Neuronal stem cell (in vitro differentiated cells): ENCODE results near the gene HYAL1.

Experiments
- DNase-seq: peaks from one replicate; pipeline ENCODE4 v3.0.0-alpha.2; 2013; ENCODE audit warnings: low spot score
- H2AFZ ChIP-seq: one replicate; pipeline ENCODE4 v1.6.1; 2013; ENCODE audit warnings: mild to moderate bottlenecking, low read length, inconsistent platforms
- H2AK5ac ChIP-seq: 2 replicates; pipeline ENCODE4 v1.6.1; 2013; ENCODE audit warnings: low read depth, mild to moderate bottlenecking, inconsistent platforms, low read length, moderate library complexity, mixed read lengths
- H2BK120ac ChIP-seq: 2 replicates; pipeline ENCODE4 v1.6.1; 2013; ENCODE audit warnings: low read depth, mild to moderate bottlenecking, inconsistent platforms, low read length, moderate library complexity, mixed read lengths
- H2BK12ac ChIP-seq: one replicate; pipeline ENCODE4 v1.6.1; 2013; ENCODE audit warnings: low read length, inconsistent platforms
- H2BK15ac ChIP-seq: 2 replicates; pipeline ENCODE4 v1.6.1; 2013; ENCODE audit warnings: mild to moderate bottlenecking, low read length, inconsistent platforms, mixed read lengths
- H2BK5ac ChIP-seq: one replicate; pipeline ENCODE4 v1.6.1; 2013; ENCODE audit warnings: inconsistent platforms, mild to moderate bottlenecking, low read length, moderate library complexity
- H3K14ac ChIP-seq: one replicate; pipeline ENCODE4 v1.6.1; 2013; ENCODE audit warnings: low read length, inconsistent platforms
- H3K18ac ChIP-seq: 2 replicates; pipeline ENCODE4 v1.6.1; 2013; ENCODE audit warnings: low read length, inconsistent platforms
- H3K23ac ChIP-seq: 2 replicates; pipeline ENCODE4 v1.6.1; 2013; ENCODE audit warnings: low read depth, mild to moderate bottlenecking, mixed read lengths, low read length, inconsistent platforms; ENCODE audit not compliant: poor library complexity
- H3K27ac ChIP-seq: replicated peaks from 3 replicates; pipeline ENCODE4 v1.5.1; 2013; ENCODE audit warnings: low read length, inconsistent platforms
- H3K27me3 ChIP-seq, 3 experiments: 2 replicates each; pipeline ENCODE4 v1.6.1; 2013; ENCODE audit warnings: low read length in 3 of 3, mild to moderate bottlenecking in 2 of 3, inconsistent platforms in 1 of 3, low read depth in 1 of 3, mixed read lengths in 1 of 3, moderate library complexity in 1 of 3; ENCODE audit not compliant: control insufficient read depth in 3 of 3, insufficient read depth in 3 of 3
- H3K36me3 ChIP-seq, 2 donors: replicated peaks in 1 of 2; 2 replicates each; pipeline ENCODE4 v1.6.1; 2013; ENCODE audit warnings: low read length in 2 of 2; ENCODE audit not compliant: control insufficient read depth in 2 of 2, insufficient read depth in 2 of 2
- H3K4ac ChIP-seq: 2 replicates; pipeline ENCODE4 v1.6.1; 2013; ENCODE audit warnings: inconsistent platforms, mild to moderate bottlenecking, low read length, moderate library complexity
- H3K4me1 ChIP-seq, 2 donors: 1 replicate in 1 of 2; 2 replicates in 1 of 2; pipeline ENCODE4 v1.6.1; 2013; ENCODE audit warnings: low read length in 2 of 2, low read depth in 1 of 2; ENCODE audit not compliant: control insufficient read depth in 2 of 2, insufficient read depth in 1 of 2
- H3K4me2 ChIP-seq: one replicate; pipeline ENCODE4 v1.6.1; 2013; ENCODE audit warnings: mild to moderate bottlenecking, low read length, inconsistent platforms; ENCODE audit not compliant: insufficient read depth, poor library complexity, severe bottlenecking
- H3K4me3 ChIP-seq, 2 donors: 2 replicates each; pipeline ENCODE4 v1.5.1; 2013; ENCODE audit warnings: low read length in 2 of 2, mild to moderate bottlenecking in 2 of 2, inconsistent platforms in 1 of 2, moderate library complexity in 1 of 2
- H3K79me1 ChIP-seq: one replicate; pipeline ENCODE4 v1.6.1; 2013; ENCODE audit warnings: low read depth, mild to moderate bottlenecking, inconsistent platforms, low read length, moderate library complexity
- H3K9ac ChIP-seq: one replicate; pipeline ENCODE4 v1.6.1; 2013; ENCODE audit warnings: mild to moderate bottlenecking, low read depth, low read length, inconsistent platforms; ENCODE audit not compliant: poor library complexity
- H3K9me3 ChIP-seq, 2 donors: replicated peaks in 1 of 2; 2 replicates each; pipeline versions ENCODE3 to v1.6.1; 2013; ENCODE audit warnings: low read length in 2 of 2, mild to moderate bottlenecking in 2 of 2, inconsistent platforms in 1 of 2, low read depth in 1 of 2, mixed read lengths in 1 of 2, moderate library complexity in 1 of 2; ENCODE audit not compliant: control insufficient read depth in 2 of 2, insufficient read depth in 1 of 2
- H4K8ac ChIP-seq: one replicate; pipeline ENCODE4 v1.6.1; 2013; ENCODE audit warnings: low read depth, mild to moderate bottlenecking, inconsistent platforms, low read length, moderate library complexity
- H4K91ac ChIP-seq: one replicate; pipeline ENCODE4 v1.6.1; 2013; ENCODE audit warnings: low read length, low read depth, mild to moderate bottlenecking, inconsistent platforms; ENCODE audit not compliant: poor library complexity
- WGBS, 2 donors: extraction: QIAGEN DNeasy Blood & Tissue Kit; methylation state at CpG; one replicate each; pipeline ENCODE4 v1.1.7; 2013; ENCODE audit warnings: missing lambda C conversion rate in 2 of 2, mixed read lengths in 1 of 2; ENCODE audit not compliant: insufficient read length in 2 of 2, insufficient replicate concordance in 1 of 2; ENCODE audit errors: extremely low coverage in 2 of 2; 5-methylcytosine and 5-hydroxymethylcytosine counted together

HYAL1 gene

DNA sequence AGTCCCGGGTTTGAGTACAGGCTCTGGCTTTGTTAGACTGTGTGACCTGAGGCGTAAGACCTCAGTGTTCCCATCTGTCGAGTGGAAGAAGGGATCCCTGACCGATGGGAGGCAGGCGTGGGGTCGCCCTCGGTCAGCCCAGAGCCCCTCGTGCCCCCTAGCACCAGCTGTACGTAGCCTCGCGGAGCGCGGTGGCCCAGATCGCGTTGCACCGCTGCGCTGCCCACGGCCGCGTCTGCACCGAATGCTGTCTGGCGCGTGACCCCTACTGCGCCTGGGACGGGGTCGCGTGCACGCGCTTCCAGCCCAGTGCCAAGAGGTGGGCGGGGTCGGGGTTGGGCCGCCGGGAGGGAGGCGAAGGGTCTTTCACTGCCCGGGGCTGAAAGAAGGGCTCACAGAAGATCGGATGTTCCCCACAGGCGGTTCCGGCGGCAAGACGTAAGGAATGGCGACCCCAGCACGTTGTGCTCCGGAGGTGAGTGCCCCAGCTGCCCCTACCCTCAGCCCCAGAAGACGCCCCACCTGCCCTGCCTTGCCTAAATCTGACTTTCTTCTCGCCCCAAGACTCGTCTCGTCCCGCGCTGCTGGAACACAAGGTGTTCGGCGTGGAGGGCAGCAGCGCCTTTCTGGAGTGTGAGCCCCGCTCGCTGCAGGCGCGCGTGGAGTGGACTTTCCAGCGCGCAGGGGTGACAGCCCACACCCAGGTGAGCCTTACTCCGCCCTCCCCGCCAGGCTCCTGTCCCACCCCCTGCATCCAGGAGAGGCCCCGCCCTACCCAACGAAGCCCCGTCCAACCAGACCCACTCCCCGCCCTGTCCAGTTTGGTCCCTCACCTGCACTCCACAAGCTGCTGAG lies 28.0 kb downstream of the HYAL1 start:
- Histone ChIP-seq H4K91ac (no peak overlapping the region), H3K4ac (no peak overlapping the region), H3K4me3 (peak overlapping the region; percentile 22 to 69), H2AK5ac (peak overlapping the region; percentile 79), H3K9ac (peak overlapping the region; percentile 79), H2BK5ac (peak overlapping the region; percentile 42), H3K27ac (no peak overlapping the region), H3K18ac (peak overlapping the region; percentile 98), H2BK12ac (peak overlapping the region; percentile 99), H4K8ac (peak overlapping the region; percentile 72), H3K14ac (peak overlapping the region; percentile 96), H2AFZ (peak overlapping the region; percentile 86), H3K36me3 (no peaks in the 10 kb centered on the region), H3K4me2 (peak overlapping the region; percentile 78), H3K23ac (peak overlapping the region; percentile 82), H3K9me3 (peaks cover 0 to 4% of the 10 kb centered on the region in 2 donors), H2BK15ac (peak overlapping the region; percentile 99), H3K79me1 (peaks cover 4% of the 10 kb centered on the region), H2BK120ac (peak overlapping the region; percentile 10), H3K27me3 (peaks cover 9 to 41% (median 24%) of the 10 kb centered on the region in 3 experiments), H3K4me1 (peaks cover 9 to 13% of the 10 kb centered on the region in 2 donors)
- WGBS, 2 donors, result no CpG with 5 or more reads among the region's 65 CpGs
- no peak for DNase-seq

- DNase-seq, result no peak
- H2AK5ac ChIP-seq, result peak overlapping the region; percentile 79
- no peak overlapping the region for H2AFZ ChIP-seq
- peaks cover 4% of the 10 kb centered on the region for H3K79me1 ChIP-seq
- H3K36me3 ChIP-seq, result no peaks in the 10 kb centered on the region
- H3K27ac ChIP-seq, result no peak overlapping the region
- H4K91ac ChIP-seq, result no peak overlapping the region
- peak overlapping the region; percentile 78 for H3K4me2 ChIP-seq
- H4K8ac ChIP-seq, result peak overlapping the region; percentile 72
- peak overlapping the region; percentile 99 for H2BK12ac ChIP-seq
- H3K9ac ChIP-seq, result no peak overlapping the region
- peaks cover 0 to 4% of the 10 kb centered on the region in 2 donors for H3K9me3 ChIP-seq
- H3K4me1 ChIP-seq, result peaks cover 12 to 18% of the 10 kb centered on the region in 2 donors
- peak overlapping the region; percentile 1 for H2BK5ac ChIP-seq
- H3K27me3 ChIP-seq, result peaks cover 9 to 41% (median 24%) of the 10 kb centered on the region in 3 experiments
- H2BK15ac ChIP-seq, result peak overlapping the region; percentile 99
- H3K4me3 ChIP-seq, result no peak overlapping the region
- WGBS, 2 donors, result no CpG with 5 or more reads among the region's 26 CpGs
- H3K18ac ChIP-seq, result peak overlapping the region; percentile 77
- H3K14ac ChIP-seq, result no peak overlapping the region
- H2BK120ac ChIP-seq, result no peak overlapping the region
- peak overlapping the region; percentile 82 for H3K23ac ChIP-seq
- no peak overlapping the region for H3K4ac ChIP-seq
Observed at GRCh38 chr3:50274371-50275104, 28.8 kb downstream of the HYAL1 start.

DNA sequence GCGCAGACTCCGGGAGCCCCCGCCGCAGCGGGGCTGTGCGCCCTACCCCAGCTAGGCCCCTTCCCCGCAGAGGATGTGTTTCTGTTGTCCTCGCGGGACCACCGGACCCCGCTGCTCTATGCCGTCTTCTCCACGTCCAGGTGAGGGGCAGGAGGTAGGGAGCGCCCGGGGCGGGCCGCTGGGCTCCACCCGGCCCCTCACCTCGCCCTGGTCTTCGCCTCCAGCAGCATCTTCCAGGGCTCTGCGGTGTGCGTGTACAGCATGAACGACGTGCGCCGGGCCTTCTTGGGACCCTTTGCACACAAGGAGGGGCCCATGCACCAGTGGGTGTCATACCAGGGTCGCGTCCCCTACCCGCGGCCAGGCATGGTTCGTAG lies 29.7 kb downstream of the HYAL1 start:
- no peak for DNase-seq
- no CpG with 5 or more reads among the region's 31 CpGs for WGBS, 2 donors
- H2AFZ ChIP-seq, result no peak overlapping the region
- H4K8ac ChIP-seq, result peak overlapping the region; percentile 90
- peak overlapping the region; percentile 99 for H2BK15ac ChIP-seq
- H3K23ac ChIP-seq, result peak overlapping the region; percentile 80
- H3K79me1 ChIP-seq, result peaks cover 4% of the 10 kb centered on the region
- peak overlapping the region; percentile 92 for H3K18ac ChIP-seq
- peak overlapping the region; percentile 29 for H2BK5ac ChIP-seq
- no peak overlapping the region for H4K91ac ChIP-seq
- no peak overlapping the region for H3K4ac ChIP-seq
- H3K4me2 ChIP-seq, result no peak overlapping the region
- peaks cover 17 to 27% of the 10 kb centered on the region in 2 donors for H3K4me1 ChIP-seq
- peak overlapping the region; percentile 98 for H2BK12ac ChIP-seq
- H2BK120ac ChIP-seq, result no peak overlapping the region
- peaks cover 0 to 4% of the 10 kb centered on the region in 2 donors for H3K9me3 ChIP-seq
- H3K27ac ChIP-seq, result no peak overlapping the region
- H3K27me3 ChIP-seq, result peaks cover 9 to 41% (median 24%) of the 10 kb centered on the region in 3 experiments
- H3K14ac ChIP-seq, result no peak overlapping the region
- no peaks in the 10 kb centered on the region for H3K36me3 ChIP-seq
- H2AK5ac ChIP-seq, result peak overlapping the region; percentile 79
- H3K9ac ChIP-seq, result no peak overlapping the region
- H3K4me3 ChIP-seq, result no peak overlapping the region
